A549 (cell line): ENCODE data around the gene SLC6A12.

ENCODE experiments used
- EP300 ChIP-seq, 2 experiments: fragments of >200 bp; sonication (Bioruptor Twin); formaldehyde crosslinking; IDR thresholded peaks; 2 replicates in 1 of 2; 3 replicates in 1 of 2; pipeline ENCODE4 v1.6.1; 2016 to 2017
- ESRRA ChIP-seq: fragments of 150-350 bp; IDR thresholded peaks from 2 replicates; pipeline ENCODE4 v1.6.1; 2014; ENCODE audit warnings: mild to moderate bottlenecking, low read length, borderline replicate concordance
- HES2 ChIP-seq: fragments of >200 bp; sonication (Bioruptor Twin); formaldehyde crosslinking; IDR thresholded peaks from 2 replicates; pipeline ENCODE4 v1.6.1; 2016
- KDM5A ChIP-seq: fragments of 200-600 bp; sonication (generic); IDR thresholded peaks from 2 replicates; pipeline ENCODE4 v1.6.1; 2016; ENCODE audit warnings: antibody characterized with exemption, mild to moderate bottlenecking
- NR3C1 ChIP-seq: fragments of >200 bp; sonication (Bioruptor Twin); formaldehyde crosslinking; IDR thresholded peaks from 3 replicates; pipeline ENCODE4 v1.6.1; 2017
- POLR2A ChIP-seq: IDR thresholded peaks from 2 replicates; pipeline ENCODE4 v1.6.1; 2012; ENCODE audit warnings: mild to moderate bottlenecking, low read length
- SMC3 ChIP-seq: fragments of >200 bp; sonication (Bioruptor Twin); formaldehyde crosslinking; IDR thresholded peaks from 3 replicates; pipeline ENCODE4 v1.6.1; 2018; ENCODE audit warnings: inconsistent platforms
- TP53 ChIP-seq: fragments of 250-450 bp; sonication (Bioruptor Pico); IDR thresholded peaks from 2 replicates; pipeline ENCODE4 v1.5.0; 2021; ENCODE audit warnings: mild to moderate bottlenecking, moderate library complexity
- USF2 ChIP-seq: fragments of 450-650 bp; IDR thresholded peaks from 2 replicates; pipeline ENCODE4 v1.6.1; 2014; ENCODE audit warnings: antibody characterized with exemption
- TF ChIP-seq, protein P1 (sequence below): fragments of >200 bp; sonication (Bioruptor Twin); formaldehyde crosslinking; IDR thresholded peaks from 3 replicates; pipeline ENCODE4 v1.5.1; 2016

DNA sequence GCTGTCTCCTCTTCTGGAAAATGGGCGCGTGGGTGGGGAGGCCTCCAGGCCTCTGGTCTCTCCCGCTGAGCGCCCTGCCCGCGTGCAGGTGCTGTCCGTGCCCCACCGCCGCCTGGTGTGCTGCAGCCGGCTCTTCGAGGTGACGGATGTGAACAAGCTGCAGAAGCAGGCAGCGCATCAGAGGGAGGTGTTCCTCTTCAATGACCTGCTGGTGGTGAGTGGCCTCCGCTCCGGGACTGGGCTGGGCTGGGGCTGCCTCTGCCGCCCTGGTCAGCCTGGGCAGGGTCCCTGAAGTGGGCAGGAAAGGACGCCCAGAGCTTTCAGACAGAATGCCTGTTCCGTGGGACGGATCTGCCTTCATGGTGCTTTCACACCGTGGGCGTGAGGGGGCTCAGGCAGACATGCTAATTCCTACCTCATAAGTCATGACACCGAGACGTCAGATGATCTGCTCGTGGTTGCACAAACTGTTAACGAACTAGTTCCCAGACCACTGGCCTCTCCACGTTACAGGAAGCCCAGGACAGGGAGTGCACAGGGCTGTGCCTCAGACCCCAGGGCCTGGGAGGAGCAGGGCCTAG, 50.5 kb downstream of the SLC6A12 start:
- no peak for TF ChIP-seq HES2
- TF ChIP-seq, protein P1, sequence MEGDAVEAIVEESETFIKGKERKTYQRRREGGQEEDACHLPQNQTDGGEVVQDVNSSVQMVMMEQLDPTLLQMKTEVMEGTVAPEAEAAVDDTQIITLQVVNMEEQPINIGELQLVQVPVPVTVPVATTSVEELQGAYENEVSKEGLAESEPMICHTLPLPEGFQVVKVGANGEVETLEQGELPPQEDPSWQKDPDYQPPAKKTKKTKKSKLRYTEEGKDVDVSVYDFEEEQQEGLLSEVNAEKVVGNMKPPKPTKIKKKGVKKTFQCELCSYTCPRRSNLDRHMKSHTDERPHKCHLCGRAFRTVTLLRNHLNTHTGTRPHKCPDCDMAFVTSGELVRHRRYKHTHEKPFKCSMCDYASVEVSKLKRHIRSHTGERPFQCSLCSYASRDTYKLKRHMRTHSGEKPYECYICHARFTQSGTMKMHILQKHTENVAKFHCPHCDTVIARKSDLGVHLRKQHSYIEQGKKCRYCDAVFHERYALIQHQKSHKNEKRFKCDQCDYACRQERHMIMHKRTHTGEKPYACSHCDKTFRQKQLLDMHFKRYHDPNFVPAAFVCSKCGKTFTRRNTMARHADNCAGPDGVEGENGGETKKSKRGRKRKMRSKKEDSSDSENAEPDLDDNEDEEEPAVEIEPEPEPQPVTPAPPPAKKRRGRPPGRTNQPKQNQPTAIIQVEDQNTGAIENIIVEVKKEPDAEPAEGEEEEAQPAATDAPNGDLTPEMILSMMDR = no peak
- TF ChIP-seq KDM5A = no peak
- TF ChIP-seq NR3C1 = no peak
- no peak for TF ChIP-seq SMC3
- no peak for TF ChIP-seq TP53 (CRISPR knock-in tag)
- no peak for TF ChIP-seq POLR2A
- TF ChIP-seq EP300 (IDR thresholded peaks at IDR 0.05) = no peak
- no peak for TF ChIP-seq USF2
- TF ChIP-seq ESRRA = no peak
